GM18511 (cell line): ENCODE measurements around the gene MROH2B.
"Not testable (repeated sequence)": the region's sequence is repeated elsewhere in the genome, so short reads cannot be mapped to it uniquely, and the experiment has no call there.

Source experiments
- ATAC-seq: cut with Tn5 transposase; IDR thresholded peaks from one replicate; pipeline ENCODE4 v1.9.1; 2021; ENCODE audit warnings: mild to moderate bottlenecking, moderate library complexity; ENCODE audit not compliant: unreplicated experiment

The MROH2B gene

GRCh38 chr5:41032973-41033372 lies 38.2 kb downstream of the MROH2B start:
- ATAC-seq: no peak

- ATAC-seq: not testable (repeated sequence)
Measured at GRCh38 chr5:41022600-41022999, 48.5 kb downstream of the MROH2B start.

- ATAC-seq: no peak
Measured at GRCh38 chr5:41012318-41012717, 58.8 kb downstream of the MROH2B start.

- ATAC-seq: no peak
Measured at GRCh38 chr5:41010572-41010971, 60.6 kb downstream of the MROH2B start.

GRCh38 chr5:41009232-41009631 lies 61.9 kb downstream of the MROH2B start:
- no peak for ATAC-seq

- ATAC-seq: no peak
Measured at GRCh38 chr5:41004931-41005330, 66.2 kb downstream of the MROH2B start.

- ATAC-seq: no peak
Measured at GRCh38 chr5:41003670-41004376, 67.3 kb downstream of the MROH2B start.

GRCh38 chr5:40999966-41000365 lies 71.2 kb downstream of the MROH2B start:
- no peak for ATAC-seq

- no peak for ATAC-seq
Measured at GRCh38 chr5:40999142-40999541, 72.0 kb downstream of the MROH2B start.

- ATAC-seq: no peak
Measured at GRCh38 chr5:40995801-40996586, 75.1 kb downstream of the MROH2B start.

- no peak for ATAC-seq
Measured at GRCh38 chr5:40991981-40992559, 79.1 kb downstream of the MROH2B start.

GRCh38 chr5:40991168-40991980 lies 79.8 kb downstream of the MROH2B start:
- ATAC-seq: no peak

- no peak for ATAC-seq
Measured at GRCh38 chr5:40988746-40989510, 82.2 kb downstream of the MROH2B start.

GRCh38 chr5:40987349-40987748 lies 83.8 kb downstream of the MROH2B start:
- ATAC-seq: no peak

- no peak for ATAC-seq
Measured at GRCh38 chr5:40986666-40987065, 84.5 kb downstream of the MROH2B start.

GRCh38 chr5:40985501-40985900 lies 85.6 kb downstream of the MROH2B start:
- no peak for ATAC-seq

GRCh38 chr5:40984884-40985283 lies 86.3 kb downstream of the MROH2B start:
- no peak for ATAC-seq

GRCh38 chr5:40983781-40984180 lies 87.4 kb downstream of the MROH2B start:
- ATAC-seq: no peak

- ATAC-seq: no peak
Measured at GRCh38 chr5:40981420-40981819, 89.7 kb downstream of the MROH2B start.

GRCh38 chr5:40976836-40977235 lies 94.3 kb downstream of the MROH2B start:
- no peak for ATAC-seq
